ENCODE results near the gene ALDH3B2.
"Not testable (repeated sequence)": the region's sequence is repeated elsewhere in the genome, so short reads cannot be mapped to it uniquely, and the experiment has no call there.

Gene ALDH3B2, protein sequence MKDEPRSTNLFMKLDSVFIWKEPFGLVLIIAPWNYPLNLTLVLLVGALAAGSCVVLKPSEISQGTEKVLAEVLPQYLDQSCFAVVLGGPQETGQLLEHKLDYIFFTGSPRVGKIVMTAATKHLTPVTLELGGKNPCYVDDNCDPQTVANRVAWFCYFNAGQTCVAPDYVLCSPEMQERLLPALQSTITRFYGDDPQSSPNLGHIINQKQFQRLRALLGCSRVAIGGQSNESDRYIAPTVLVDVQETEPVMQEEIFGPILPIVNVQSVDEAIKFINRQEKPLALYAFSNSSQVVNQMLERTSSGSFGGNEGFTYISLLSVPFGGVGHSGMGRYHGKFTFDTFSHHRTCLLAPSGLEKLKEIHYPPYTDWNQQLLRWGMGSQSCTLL

DNA sequence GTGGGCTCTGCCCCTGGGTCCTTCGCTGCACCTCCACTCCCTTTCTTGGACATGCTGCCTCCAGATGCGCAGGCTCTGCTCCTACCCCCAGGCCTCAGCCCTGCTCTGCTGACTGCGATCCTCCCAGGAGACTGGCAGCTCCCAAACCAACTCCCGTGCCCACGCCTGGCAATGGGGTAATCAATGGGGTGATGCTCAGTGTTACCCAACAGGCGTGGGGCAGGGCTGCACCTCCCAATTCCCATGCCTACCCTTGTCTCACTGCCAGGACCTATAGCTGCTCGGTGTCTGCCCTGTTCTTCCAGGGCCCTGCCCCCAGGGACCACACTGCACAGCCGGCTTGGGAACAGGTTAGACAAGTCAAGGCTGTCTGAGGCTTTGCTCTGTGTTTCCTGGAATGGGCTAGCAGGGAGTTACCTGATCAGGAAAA lies at the start of gene ALDH3B2:
Gene ALDH3B2 (minus strand): TSS at position 182 of the 430 bp plus-strand sequence. CDS start 7,688 bp downstream, outside the sequence.
- no peak for DNase-seq (ENCODE audit: low read depth)

- not testable (repeated sequence) for DNase-seq (ENCODE audit: low read depth)
Observed at GRCh38 chr11:67723036-67723435, 48.6 kb upstream of the ALDH3B2 start.

- DNase-seq (ENCODE audit: low read depth), result not testable (repeated sequence)
Observed at GRCh38 chr11:67716226-67716625, 41.8 kb upstream of the ALDH3B2 start.

GRCh38 chr11:67715801-67716200 lies 41.4 kb upstream of the ALDH3B2 start:
- not testable (repeated sequence) for DNase-seq (ENCODE audit: low read depth)

DNA sequence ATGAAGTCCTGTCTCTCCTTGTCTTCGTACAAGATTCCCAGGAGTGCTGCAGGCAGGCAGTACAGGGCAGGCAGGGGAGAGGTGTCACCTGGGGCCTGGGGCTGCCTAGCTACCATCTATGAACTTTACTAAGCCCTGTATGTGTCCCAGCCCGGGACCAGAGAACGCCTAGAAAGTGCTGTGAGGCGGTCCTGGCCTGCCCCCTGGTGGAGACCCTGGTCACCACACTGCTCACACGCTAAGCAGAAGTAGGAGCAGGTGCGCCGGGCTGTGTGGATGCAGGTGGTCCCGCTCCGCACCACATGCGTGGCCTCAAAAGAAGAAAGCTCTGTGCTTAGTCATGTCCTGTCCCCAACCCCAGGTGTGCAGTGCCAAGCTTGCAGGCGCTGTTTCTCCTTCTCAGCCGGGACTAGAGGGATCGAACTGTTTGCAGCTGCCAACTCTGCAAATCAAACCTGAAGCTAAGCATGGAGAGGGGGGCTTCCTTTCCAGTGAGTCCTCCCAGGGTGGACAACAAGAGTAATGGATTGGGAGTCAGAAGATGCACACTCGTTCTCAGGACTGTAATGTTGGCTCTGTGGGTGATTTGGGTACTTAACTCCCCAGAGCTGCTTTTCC lies 39.6 kb upstream of the ALDH3B2 start:
- DNase-seq (ENCODE audit: low read depth), result not testable (repeated sequence)

- DNase-seq (ENCODE audit: low read depth), result not testable (repeated sequence)
Observed at GRCh38 chr11:67711676-67712075, 37.3 kb upstream of the ALDH3B2 start.

- not testable (repeated sequence) for DNase-seq (ENCODE audit: low read depth)
Observed at GRCh38 chr11:67711212-67711611, 36.8 kb upstream of the ALDH3B2 start.

GRCh38 chr11:67709806-67710205 lies 35.4 kb upstream of the ALDH3B2 start:
- DNase-seq (ENCODE audit: low read depth), result not testable (repeated sequence)

DNA sequence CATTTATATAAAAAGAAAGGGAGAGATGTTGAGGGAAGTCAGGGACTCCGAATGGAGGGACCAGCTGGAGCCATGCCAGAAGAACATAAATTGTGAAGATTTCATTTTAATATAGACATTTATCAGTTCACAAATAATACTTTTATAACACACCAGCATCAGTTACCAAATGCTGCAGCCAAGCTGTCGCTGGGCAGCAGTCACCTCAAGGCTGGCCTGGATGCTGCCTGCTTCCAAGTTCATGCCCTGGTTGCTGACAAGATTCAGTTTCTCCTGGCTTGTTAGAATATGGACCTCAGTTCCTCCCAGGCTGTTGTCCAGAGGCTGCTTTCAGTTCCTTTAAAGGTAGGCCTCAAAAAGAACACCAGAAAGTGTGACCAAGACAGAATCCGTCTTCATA lies 30.8 kb upstream of the ALDH3B2 start:
- no peak for DNase-seq (ENCODE audit: low read depth)

- DNase-seq (ENCODE audit: low read depth), result no peak
Observed at GRCh38 chr11:67704524-67704923, 30.1 kb upstream of the ALDH3B2 start.

GRCh38 chr11:67703709-67704108 lies 29.3 kb upstream of the ALDH3B2 start:
- DNase-seq (ENCODE audit: low read depth), result not testable (repeated sequence)

- DNase-seq (ENCODE audit: low read depth), result no peak
Observed at GRCh38 chr11:67700548-67701262, 26.3 kb upstream of the ALDH3B2 start.

- no peak for DNase-seq (ENCODE audit: low read depth)
Observed at GRCh38 chr11:67700141-67700540, 25.7 kb upstream of the ALDH3B2 start.

- DNase-seq (ENCODE audit: low read depth), result no peak
Observed at GRCh38 chr11:67699521-67699920, 25.1 kb upstream of the ALDH3B2 start.

- no peak for DNase-seq (ENCODE audit: low read depth)
Observed at GRCh38 chr11:67698247-67698646, 23.8 kb upstream of the ALDH3B2 start.

GRCh38 chr11:67697846-67698245 lies 23.4 kb upstream of the ALDH3B2 start:
- DNase-seq (ENCODE audit: low read depth), result no peak

GRCh38 chr11:67696998-67697397 lies 22.6 kb upstream of the ALDH3B2 start:
- no peak for DNase-seq (ENCODE audit: low read depth)

- DNase-seq (ENCODE audit: low read depth), result no peak
Observed at GRCh38 chr11:67695606-67696005, 21.2 kb upstream of the ALDH3B2 start.

DNA sequence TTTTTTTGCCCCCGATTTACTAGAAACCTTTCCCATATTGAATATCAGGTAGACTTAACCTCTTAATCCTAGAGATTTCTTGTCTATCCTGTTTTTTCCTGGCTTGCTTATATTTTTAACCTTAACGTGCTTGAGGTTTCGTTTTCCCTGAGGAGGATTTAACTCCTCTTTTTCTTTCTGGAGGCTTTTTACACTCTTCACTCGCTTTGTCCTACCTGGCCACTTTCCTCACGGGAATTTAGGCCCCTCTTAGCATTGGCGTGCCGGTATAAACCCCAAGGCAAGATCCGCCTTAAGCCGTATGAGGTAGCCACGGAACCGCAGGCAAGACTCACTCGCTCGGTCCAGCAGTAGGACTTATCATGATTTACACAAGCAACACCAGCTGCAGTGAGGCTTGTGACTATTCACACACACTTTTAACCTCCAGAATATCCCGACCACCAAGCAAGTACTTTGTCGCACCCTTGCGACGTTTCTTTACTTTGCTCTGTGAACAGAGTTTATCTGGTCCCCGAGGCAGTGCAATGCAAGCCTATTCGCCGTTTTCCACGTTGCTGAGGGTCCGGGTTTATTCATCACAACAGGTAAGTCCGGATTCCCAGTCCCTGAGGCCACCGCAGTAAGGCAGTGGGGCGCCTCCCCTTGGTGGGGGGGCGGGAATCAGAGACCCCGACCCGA lies 20.6 kb upstream of the ALDH3B2 start:
- no peak for DNase-seq (ENCODE audit: low read depth)

- DNase-seq (ENCODE audit: low read depth), result no peak
Observed at GRCh38 chr11:67691149-67691548, 16.7 kb upstream of the ALDH3B2 start.

GRCh38 chr11:67689178-67689577 lies 14.8 kb upstream of the ALDH3B2 start:
- DNase-seq (ENCODE audit: low read depth), result no peak

GRCh38 chr11:67687986-67688385 lies 13.6 kb upstream of the ALDH3B2 start:
- no peak for DNase-seq (ENCODE audit: low read depth)

All from HS-27A (cell line).